Measurements from ENCODE around the gene PDZRN3.
A peak's percentile ranks its signal among the peaks of the same experiment; 100 is the strongest.
"Not testable (repeated sequence)": the region's sequence is repeated elsewhere in the genome, so short reads cannot be mapped to it uniquely, and the experiment has no call there.

The PDZRN3 gene

GRCh38 chr3:73465926-73466325 lies 158.8 kb downstream of the PDZRN3 start:
- no peak for DNase-seq

- not testable (repeated sequence) for DNase-seq
These were observed 160.6 kb downstream of the PDZRN3 start for GRCh38 chr3:73464126-73464525.

GRCh38 chr3:73461547-73461946 lies 163.2 kb downstream of the PDZRN3 start:
- DNase-seq, result no peak

- DNase-seq, result no peak
These were observed 165.0 kb downstream of the PDZRN3 start for GRCh38 chr3:73459711-73460110.

- DNase-seq, result no peak
These were observed 171.1 kb downstream of the PDZRN3 start for GRCh38 chr3:73453666-73454065.

GRCh38 chr3:73452729-73453128 lies 172.0 kb downstream of the PDZRN3 start:
- no peak for DNase-seq

- DNase-seq, result no peak
These were observed 173.3 kb downstream of the PDZRN3 start for GRCh38 chr3:73451301-73451944.

- DNase-seq, result no peak
These were observed 175.0 kb downstream of the PDZRN3 start for GRCh38 chr3:73449774-73450173.

GRCh38 chr3:73448761-73449301 lies 175.9 kb downstream of the PDZRN3 start:
- no peak for DNase-seq

- DNase-seq, result peak in 1 of 51 donors; percentile 15
These were observed 176.7 kb downstream of the PDZRN3 start for GRCh38 chr3:73448041-73448440.

GRCh38 chr3:73447111-73447510 lies 177.6 kb downstream of the PDZRN3 start:
- DNase-seq, result no peak

GRCh38 chr3:73446467-73447110 lies 178.2 kb downstream of the PDZRN3 start:
- no peak for DNase-seq

- no peak for DNase-seq
These were observed 181.9 kb downstream of the PDZRN3 start for GRCh38 chr3:73442886-73443285.

GRCh38 chr3:73442152-73442551 lies 182.6 kb downstream of the PDZRN3 start:
- DNase-seq, result no peak

GRCh38 chr3:73437828-73438227 lies 186.9 kb downstream of the PDZRN3 start:
- DNase-seq, result no peak

GRCh38 chr3:73435055-73435454 lies 189.7 kb downstream of the PDZRN3 start:
- no peak for DNase-seq

GRCh38 chr3:73433687-73434086 lies 191.1 kb downstream of the PDZRN3 start:
- peak in 3 of 51 donors; percentile 4 to 19 (median 7) for DNase-seq

- no peak for DNase-seq
These were observed 191.7 kb downstream of the PDZRN3 start for GRCh38 chr3:73433079-73433478.

GRCh38 chr3:73432706-73433032 lies 192.1 kb downstream of the PDZRN3 start:
- DNase-seq, result no peak

- DNase-seq, result peak in 2 of 51 donors; percentile 5 to 52
These were observed 192.6 kb downstream of the PDZRN3 start for GRCh38 chr3:73432023-73432705.

GRCh38 chr3:73431183-73431900 lies 193.4 kb downstream of the PDZRN3 start:
- DNase-seq, result no peak

All from hypothalamus (tissue), 51 donors.